Activated CD4-positive, alpha-beta T cell treated with anti-CD3 and anti-CD28 coated beads, Interleukin-2, amount 10 ng/mL, durations not matched to agents 7 days and 5 days (primary cell): ENCODE measurements around the gene AP4E1. TPM values are rescaled to one million over a fixed set of nuclear protein-coding genes. Genes with fewer than 3 reads are reported as not detected.
"Not testable (repeated sequence)": the region's sequence is repeated elsewhere in the genome, so short reads cannot be mapped to it uniquely, and the experiment has no call there.

Source experiments
- CTCF ChIA-PET: fragments of 350-600 bp; sonication (Branson Sonifier 250); formaldehyde crosslinking; loops from one replicate; lab custom pipeline; 2021; ENCODE audit warnings: antibody characterized with exemption; lab: Charles Lee
- POLR2A ChIA-PET: fragments of 350-600 bp; sonication (Branson Sonifier 250); formaldehyde crosslinking; loops from one replicate; lab custom pipeline; 2021; ENCODE audit warnings: antibody characterized with exemption; lab: Charles Lee
- DNase-seq: peaks from one replicate; pipeline ENCODE4 v3.0.0-alpha.2; 2020
- H3K27ac Mint-ChIP-seq: one replicate; pipeline ENCODE4 v1.8.0; 2021; ENCODE audit warnings: mild to moderate bottlenecking, moderate library complexity, mixed read lengths
- H3K27me3 Mint-ChIP-seq: one replicate; pipeline ENCODE4 v1.8.0; 2021; ENCODE audit warnings: mixed read lengths
- H3K36me3 Mint-ChIP-seq: one replicate; pipeline ENCODE4 v1.8.0; 2021; ENCODE audit warnings: low read depth, mixed read lengths
- H3K4me1 Mint-ChIP-seq: one replicate; pipeline ENCODE4 v1.8.0; 2021; ENCODE audit warnings: mixed read lengths
- H3K4me3 Mint-ChIP-seq: one replicate; pipeline ENCODE4 v1.8.0; 2021; ENCODE audit warnings: mild to moderate bottlenecking, moderate library complexity, mixed read lengths
- H3K9me3 Mint-ChIP-seq: one replicate; pipeline ENCODE4 v1.8.0; 2021; ENCODE audit warnings: mixed read lengths
- total RNA-seq, 2 experiments: library from RNA; stranded (reverse); gene quantifications; one replicate each; pipeline ENCODE4 v1.2.3, GENCODE V29; 2021

AP4E1 gene
- total RNA-seq, 2 experiments from 2014 or later = 12.7 to 14.1 TPM

DNA sequence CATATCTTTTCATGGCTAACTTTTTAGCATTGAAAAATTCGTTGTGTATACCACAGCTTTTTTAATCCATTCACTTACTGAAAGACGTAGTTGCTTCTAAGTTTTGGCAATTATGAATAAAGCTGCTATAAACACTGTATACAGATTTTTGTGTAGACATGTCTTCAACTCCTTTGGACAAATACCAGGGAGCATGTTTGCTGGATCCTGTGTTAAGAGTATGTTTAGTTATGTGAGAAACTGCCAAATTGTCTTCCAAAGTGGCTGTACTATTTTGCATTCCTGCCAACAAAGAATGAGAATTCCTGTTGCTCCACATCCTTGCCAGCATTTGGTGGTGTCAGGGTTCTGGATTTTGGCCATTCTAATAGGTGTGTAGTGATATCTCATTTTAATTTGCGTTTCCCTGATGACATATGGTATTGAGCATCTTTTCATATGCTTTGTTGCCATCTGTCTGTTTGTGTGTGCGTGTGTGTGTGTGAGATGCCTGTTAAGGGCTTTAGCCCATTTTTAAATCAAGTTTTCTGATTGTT is 98.7 kb downstream of the AP4E1 start:
- Mint-ChIP-seq H3K4me1 (no peaks in the 10 kb centered on the region), H3K36me3 (peaks cover 26% of the 10 kb centered on the region), H3K4me3 (no peak overlapping the region), H3K9me3 (peaks cover 10% of the 10 kb centered on the region), H3K27ac (no peak overlapping the region), H3K27me3 (no peaks in the 10 kb centered on the region)
- POLR2A ChIA-PET = no interaction called here
- CTCF ChIA-PET = no interaction called here
- no peak for DNase-seq

DNA sequence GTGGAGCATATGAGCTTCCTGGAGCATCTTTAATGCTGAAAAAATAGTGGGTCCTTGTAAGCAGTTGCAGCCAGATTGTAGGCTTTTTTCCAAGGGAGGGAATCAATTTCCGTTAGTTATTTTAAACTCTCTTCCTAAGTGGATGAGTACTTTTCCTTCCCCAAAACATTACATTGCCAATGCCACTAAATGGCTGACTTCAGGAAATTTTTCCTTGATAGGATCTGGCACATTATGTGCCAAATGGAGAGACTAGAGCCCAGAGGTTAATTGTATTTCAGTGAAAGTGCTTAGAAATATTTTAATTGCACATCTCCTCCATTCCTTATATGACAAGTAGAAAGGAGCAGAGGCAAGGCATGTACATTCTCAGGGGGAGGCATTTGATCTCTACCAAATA is 102.7 kb downstream of the AP4E1 start:
- POLR2A ChIA-PET = no interaction called here

GRCh38 chr15:51016615-51017014 is 108.1 kb downstream of the AP4E1 start:
- CTCF ChIA-PET = no interaction called here
- Mint-ChIP-seq H3K9me3 (peaks cover 2% of the 10 kb centered on the region), H3K27me3 (no peaks in the 10 kb centered on the region), H3K4me1 (no peaks in the 10 kb centered on the region), H3K4me3 (no peak overlapping the region), H3K27ac (no peak overlapping the region), H3K36me3 (peaks cover 1% of the 10 kb centered on the region)
- POLR2A ChIA-PET = no interaction called here
- DNase-seq = no peak

More for the DNA sequence above, 102.7 kb downstream of the AP4E1 start:
- CTCF ChIA-PET = no interaction called here
- DNase-seq = no peak
- H3K9me3 Mint-ChIP-seq = peaks cover 10% of the 10 kb centered on the region
- H3K4me3 Mint-ChIP-seq = no peak overlapping the region
- H3K27ac Mint-ChIP-seq = no peak overlapping the region
- no peaks in the 10 kb centered on the region for H3K4me1 Mint-ChIP-seq
- peaks cover 20% of the 10 kb centered on the region for H3K36me3 Mint-ChIP-seq
- H3K27me3 Mint-ChIP-seq = no peaks in the 10 kb centered on the region

GRCh38 chr15:51022206-51022605 is 113.7 kb downstream of the AP4E1 start:
- H3K27ac Mint-ChIP-seq = no peak overlapping the region
- POLR2A ChIA-PET = no interaction called here

GRCh38 chr15:51023499-51023898 is 115.0 kb downstream of the AP4E1 start:
- Mint-ChIP-seq H3K27ac (no peak overlapping the region), H3K9me3 (peaks cover 2% of the 10 kb centered on the region), H3K27me3 (no peaks in the 10 kb centered on the region), H3K36me3 (peaks cover 1% of the 10 kb centered on the region), H3K4me3 (no peak overlapping the region), H3K4me1 (no peaks in the 10 kb centered on the region)
- DNase-seq = no peak
- ChIA-PET CTCF (no interaction called here), POLR2A (no interaction called here)

More at GRCh38 chr15:51022206-51022605, 113.7 kb downstream of the AP4E1 start:
- CTCF ChIA-PET = interaction anchor here (0.7 kb wide), 1 partner anchor 63 kb away, joined by 3 read pairs; no protein-coding TSS in a partner anchor
- H3K9me3 Mint-ChIP-seq = peaks cover 2% of the 10 kb centered on the region
- H3K4me3 Mint-ChIP-seq = no peak overlapping the region
- peaks cover 1% of the 10 kb centered on the region for H3K36me3 Mint-ChIP-seq
- H3K4me1 Mint-ChIP-seq = no peaks in the 10 kb centered on the region
- no peaks in the 10 kb centered on the region for H3K27me3 Mint-ChIP-seq
- no peak for DNase-seq

DNA sequence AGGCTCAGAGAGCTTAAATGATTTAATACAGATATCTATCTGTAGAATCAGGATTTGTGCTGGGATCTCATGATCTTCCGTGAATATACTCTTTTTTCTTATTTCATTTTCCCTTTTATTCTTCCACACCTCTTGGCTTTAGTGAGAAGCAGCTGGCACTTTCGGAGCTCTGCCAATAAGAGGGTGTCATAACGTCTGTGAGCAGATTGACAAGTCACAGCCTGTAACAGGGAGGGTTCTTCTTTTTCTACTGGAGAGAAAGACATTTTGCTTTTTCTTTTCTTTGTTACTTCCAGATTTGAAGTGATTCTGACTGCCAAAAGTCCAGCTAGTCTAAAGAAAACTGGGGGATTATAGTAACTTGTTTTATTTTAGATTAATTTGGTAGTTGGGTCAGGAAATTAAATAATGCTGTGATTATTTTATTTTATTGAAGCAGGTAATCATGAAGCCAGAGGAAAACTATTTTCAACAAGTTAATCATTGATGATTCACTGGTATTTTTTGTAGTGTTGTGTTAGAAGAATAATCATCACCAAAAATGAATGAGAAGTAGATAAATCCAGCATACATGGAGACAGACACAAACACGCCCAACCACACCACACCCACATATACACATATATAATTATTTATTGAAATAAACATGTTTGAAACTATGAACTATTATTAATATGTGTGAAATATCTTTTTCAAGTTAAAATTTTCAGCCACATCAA is 116.4 kb downstream of the AP4E1 start:
- Mint-ChIP-seq H3K4me1 (no peaks in the 10 kb centered on the region), H3K4me3 (no peak overlapping the region), H3K9me3 (peaks cover under 1% of the 10 kb centered on the region), H3K27ac (no peak overlapping the region), H3K27me3 (no peaks in the 10 kb centered on the region), H3K36me3 (no peaks in the 10 kb centered on the region)
- POLR2A ChIA-PET = no interaction called here
- DNase-seq = no peak
- CTCF ChIA-PET = no interaction called here

DNA sequence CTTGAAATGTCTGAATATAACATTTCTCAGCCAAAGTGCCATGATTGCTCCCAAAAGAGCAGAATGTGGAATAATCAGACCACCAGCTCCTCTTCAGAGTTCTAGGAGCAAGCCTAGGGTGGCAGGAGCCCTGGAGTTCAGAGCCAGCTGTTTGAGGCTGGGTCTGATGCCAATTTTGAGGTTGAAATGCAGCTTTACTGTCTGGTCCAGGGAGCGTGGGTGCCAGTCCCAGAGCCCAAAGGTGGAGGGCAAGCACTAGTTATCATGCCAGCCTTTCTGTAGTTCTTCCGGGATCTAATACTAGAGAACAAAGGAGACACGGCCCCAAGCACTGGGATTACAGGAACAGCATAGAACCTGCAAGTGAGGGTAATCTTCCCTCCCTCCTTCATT is 117.0 kb downstream of the AP4E1 start:
- POLR2A ChIA-PET = no interaction called here
- Mint-ChIP-seq H3K4me3 (no peak overlapping the region), H3K27ac (no peak overlapping the region), H3K27me3 (no peaks in the 10 kb centered on the region), H3K36me3 (no peaks in the 10 kb centered on the region), H3K4me1 (no peaks in the 10 kb centered on the region), H3K9me3 (no peaks in the 10 kb centered on the region)
- CTCF ChIA-PET = no interaction called here
- DNase-seq = no peak

DNA sequence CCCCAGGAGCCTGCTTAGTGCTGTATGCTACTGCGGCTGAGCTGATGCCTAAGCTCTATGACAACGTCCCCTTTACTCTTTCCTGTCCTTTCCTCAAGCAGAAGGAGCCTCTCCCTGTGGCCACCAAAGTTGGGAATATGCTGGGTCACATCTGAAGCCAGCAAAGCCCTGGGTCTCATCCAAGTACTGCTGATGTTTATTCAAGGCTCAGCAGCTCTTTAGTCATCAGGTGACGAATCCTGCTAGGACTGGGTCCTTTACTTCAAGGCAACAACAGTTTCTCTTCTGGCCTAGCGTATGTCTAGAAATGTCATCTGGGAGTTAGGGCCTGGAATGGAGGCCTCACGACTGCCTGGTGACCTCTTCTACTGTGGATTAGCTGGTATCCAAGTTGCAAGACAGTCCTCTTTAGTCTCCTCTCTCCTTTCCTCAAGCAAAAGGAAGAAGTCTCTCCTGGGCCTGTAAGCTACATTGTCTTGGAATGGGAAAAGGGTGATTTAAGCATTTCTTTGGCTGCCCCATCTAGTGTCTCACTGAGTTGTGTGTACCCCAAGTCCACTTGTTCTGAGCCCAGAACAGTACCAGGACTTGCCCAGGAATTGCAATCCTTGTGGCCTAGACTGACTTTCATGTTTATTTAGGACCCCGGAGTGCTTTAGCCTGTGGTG is 122.3 kb downstream of the AP4E1 start:
- Mint-ChIP-seq H3K27me3 (no peaks in the 10 kb centered on the region), H3K4me1 (no peaks in the 10 kb centered on the region), H3K27ac (no peak overlapping the region), H3K36me3 (no peaks in the 10 kb centered on the region), H3K4me3 (no peak overlapping the region), H3K9me3 (no peaks in the 10 kb centered on the region)
- DNase-seq = no peak
- ChIA-PET POLR2A (no interaction called here), CTCF (interaction anchor here (0.6 kb wide), 1 partner anchor 901 kb away, joined by 4 read pairs; no protein-coding TSS in a partner anchor)

- POLR2A ChIA-PET, H3K4me3 Mint-ChIP-seq, H3K27ac Mint-ChIP-seq, H3K4me1 Mint-ChIP-seq, H3K36me3 Mint-ChIP-seq, CTCF ChIA-PET, DNase-seq, H3K27me3 Mint-ChIP-seq, H3K9me3 Mint-ChIP-seq: not testable (repeated sequence)
These were observed 129.0 kb downstream of the AP4E1 start for GRCh38 chr15:51037474-51037873.

DNA sequence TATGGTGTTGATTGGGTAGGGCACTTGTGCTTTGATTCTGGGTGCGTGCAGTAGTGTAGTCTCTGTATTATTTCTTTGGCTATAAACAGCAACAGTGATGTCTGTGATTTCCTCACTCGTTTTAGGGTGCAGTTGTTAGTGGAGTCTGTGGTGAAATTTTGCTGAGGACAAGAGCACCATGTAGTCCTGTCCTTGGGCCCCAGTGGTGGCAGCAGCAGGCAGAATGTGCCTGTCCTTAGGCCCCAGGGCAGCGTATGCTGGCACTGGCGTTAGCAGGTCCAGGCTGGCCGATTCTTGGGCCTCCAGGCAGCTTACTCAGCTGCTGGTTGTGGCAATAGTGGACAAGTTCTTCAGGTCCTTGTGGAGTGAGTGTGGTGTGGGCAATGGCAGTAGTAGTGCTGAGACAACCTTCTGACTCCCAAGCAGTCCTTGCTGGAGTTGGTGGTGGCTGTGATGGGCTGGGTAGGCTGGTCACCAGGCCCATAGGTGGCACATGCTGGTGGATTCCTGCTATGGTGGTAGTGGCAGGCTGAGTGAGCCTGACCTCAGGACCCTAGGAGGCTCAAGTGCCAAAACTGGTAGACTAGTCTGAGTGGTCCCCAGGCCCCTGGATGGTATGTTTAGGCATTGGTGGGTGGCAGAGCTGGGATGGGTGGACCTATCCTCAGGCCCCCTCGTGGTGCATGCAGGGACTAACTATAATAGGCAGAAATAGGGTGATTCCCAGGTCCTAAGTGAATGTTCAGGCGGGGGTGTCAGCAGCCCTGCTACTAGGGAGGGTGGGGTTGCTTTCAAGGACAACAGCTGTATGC is 129.9 kb downstream of the AP4E1 start:
- Mint-ChIP-seq H3K36me3 (no peaks in the 10 kb centered on the region), H3K4me1 (no peaks in the 10 kb centered on the region), H3K4me3 (no peak overlapping the region), H3K27ac (no peak overlapping the region), H3K9me3 (peaks cover 4% of the 10 kb centered on the region), H3K27me3 (peaks cover 2% of the 10 kb centered on the region)
- no peak for DNase-seq
- POLR2A ChIA-PET = no interaction called here
- CTCF ChIA-PET = no interaction called here

- no peaks in the 10 kb centered on the region for H3K36me3 Mint-ChIP-seq
- H3K27ac Mint-ChIP-seq = no peak overlapping the region
- DNase-seq = no peak
- H3K4me3 Mint-ChIP-seq = no peak overlapping the region
- no peaks in the 10 kb centered on the region for H3K4me1 Mint-ChIP-seq
- ChIA-PET CTCF (no interaction called here), POLR2A (no interaction called here)
- peaks cover 4% of the 10 kb centered on the region for H3K27me3 Mint-ChIP-seq
- peaks cover 4% of the 10 kb centered on the region for H3K9me3 Mint-ChIP-seq
These were observed 130.5 kb downstream of the AP4E1 start for GRCh38 chr15:51038974-51039319.

GRCh38 chr15:51044037-51044727 is 135.7 kb downstream of the AP4E1 start:
- CTCF ChIA-PET = no interaction called here
- Mint-ChIP-seq H3K9me3 (no peaks in the 10 kb centered on the region), H3K27me3 (peaks cover 4% of the 10 kb centered on the region), H3K36me3 (no peaks in the 10 kb centered on the region), H3K4me1 (no peaks in the 10 kb centered on the region), H3K4me3 (no peak overlapping the region), H3K27ac (no peak overlapping the region)
- POLR2A ChIA-PET = no interaction called here
- DNase-seq = no peak
